HuH-7.5 (cell line): ENCODE results near the gene SCNN1G.

Experiments
- DNase-seq: peaks from one replicate; pipeline ENCODE4 v3.0.0; 2011; ENCODE audit warnings: low spot score

The SCNN1G gene

GRCh38 chr16:23202166-23202565, 19.6 kb downstream of the SCNN1G start:
- no peak for DNase-seq

GRCh38 chr16:23206986-23207385, 24.4 kb downstream of the SCNN1G start:
- no peak for DNase-seq

- DNase-seq, result no peak
Observed at GRCh38 chr16:23207485-23207884, 24.9 kb downstream of the SCNN1G start.

- DNase-seq, result no peak
Observed at GRCh38 chr16:23209606-23210005, 27.1 kb downstream of the SCNN1G start.

- DNase-seq, result no peak
Observed at GRCh38 chr16:23213831-23214230, 31.3 kb downstream of the SCNN1G start.

- DNase-seq, result no peak
Observed at GRCh38 chr16:23214796-23215195, 32.3 kb downstream of the SCNN1G start.

- no peak for DNase-seq
Observed at GRCh38 chr16:23215435-23215834, 32.9 kb downstream of the SCNN1G start.

GRCh38 chr16:23216658-23217246, 34.2 kb downstream of the SCNN1G start:
- no peak for DNase-seq

GRCh38 chr16:23217646-23218045, 35.1 kb downstream of the SCNN1G start:
- DNase-seq, result no peak

GRCh38 chr16:23222929-23223328, 40.4 kb downstream of the SCNN1G start:
- no peak for DNase-seq

GRCh38 chr16:23223368-23223767, 40.8 kb downstream of the SCNN1G start:
- no peak for DNase-seq

GRCh38 chr16:23225109-23225508, 42.6 kb downstream of the SCNN1G start:
- DNase-seq, result no peak

GRCh38 chr16:23225634-23226033, 43.1 kb downstream of the SCNN1G start:
- no peak for DNase-seq

GRCh38 chr16:23227529-23227928, 45.0 kb downstream of the SCNN1G start:
- DNase-seq, result no peak

- no peak for DNase-seq
Observed at GRCh38 chr16:23229714-23230113, 47.2 kb downstream of the SCNN1G start.

GRCh38 chr16:23232806-23233205, 50.3 kb downstream of the SCNN1G start:
- no peak for DNase-seq

GRCh38 chr16:23235176-23235575, 52.6 kb downstream of the SCNN1G start:
- DNase-seq, result no peak

GRCh38 chr16:23236983-23237382, 54.4 kb downstream of the SCNN1G start:
- no peak for DNase-seq

GRCh38 chr16:23240994-23241393, 58.4 kb downstream of the SCNN1G start:
- DNase-seq, result peak; percentile 12

GRCh38 chr16:23244122-23244521, 61.6 kb downstream of the SCNN1G start:
- no peak for DNase-seq

- DNase-seq, result no peak
Observed at GRCh38 chr16:23245268-23245667, 62.7 kb downstream of the SCNN1G start.

- DNase-seq, result no peak
Observed at GRCh38 chr16:23248261-23249194, 66.0 kb downstream of the SCNN1G start.

GRCh38 chr16:23249830-23250229, 67.3 kb downstream of the SCNN1G start:
- DNase-seq, result no peak

- DNase-seq, result no peak
Observed at GRCh38 chr16:23252310-23252709, 69.8 kb downstream of the SCNN1G start.
